Heart right ventricle (tissue), 16 donors: Measurements from ENCODE around the gene GRB10. TPM values are rescaled to one million over a fixed set of nuclear protein-coding genes. Genes with fewer than 3 reads are reported as not detected.

Experiments used
- ATAC-seq, 8 donors: fragments of 200-7000 bp; cut with Tn5 transposase; one replicate each; pipeline ENCODE4 v1.9.1; 2020; ENCODE audit warnings: mild to moderate bottlenecking in 8 of 8, moderate library complexity in 8 of 8, moderate number of reproducible peaks in 1 of 8
- DNase-seq, 2 donors: peaks; one replicate each; pipeline ENCODE4 v3.0.0-alpha.2; 2020
- H3K27ac ChIP-seq, 10 donors: fragments of 200-600 bp; sonication (generic) in 2 of 10; one replicate each; pipeline versions ENCODE4 v1.5.0 to v1.8.0; 2020 to 2022; ENCODE audit warnings: mild to moderate bottlenecking in 3 of 10
- H3K27me3 ChIP-seq, 7 donors: fragments of 200-600 bp; one replicate each; pipeline ENCODE4 v1.8.0; 2021 to 2022; ENCODE audit warnings: mild to moderate bottlenecking in 2 of 7
- H3K36me3 ChIP-seq, 9 donors: fragments of 200-600 bp; sonication (generic) in 1 of 9; one replicate each; pipeline versions ENCODE4 v1.5.0 to v1.8.0; 2020 to 2022; ENCODE audit warnings: mild to moderate bottlenecking in 2 of 9
- H3K4me1 ChIP-seq, 9 donors: fragments of 200-600 bp; sonication (generic) in 1 of 9; one replicate each; pipeline versions ENCODE4 v1.5.0 to v1.8.0; 2020 to 2022; ENCODE audit warnings: mild to moderate bottlenecking in 4 of 9
- H3K4me3 ChIP-seq, 10 donors: fragments of 200-600 bp; sonication (generic) in 2 of 10; one replicate each; pipeline versions ENCODE4 v1.5.0 to v1.8.0; 2020 to 2022; ENCODE audit warnings: mild to moderate bottlenecking in 7 of 10, moderate library complexity in 2 of 10
- H3K9me3 ChIP-seq, 11 donors: fragments of 200-600 bp in 10 of 11; sonication (generic) in 2 of 11; one replicate each; pipeline versions ENCODE4 v1.5.0 to v1.8.0; 2013 to 2022; ENCODE audit warnings: mild to moderate bottlenecking in 2 of 11, control low read depth in 1 of 11, moderate library complexity in 1 of 11
- CTCF ChIP-seq, 9 donors: fragments of 200-600 bp; sonication (generic) in 2 of 9; IDR thresholded peaks; one replicate each; pipeline versions ENCODE4 v1.5.0 to v1.8.0; 2021 to 2022; ENCODE audit warnings: antibody characterized with exemption in 9 of 9, mild to moderate bottlenecking in 5 of 9, moderate library complexity in 1 of 9
- WGBS, 2 donors: extraction: QIAGEN DNeasy Blood & Tissue Kit; methylation state at CpG; one replicate each; pipeline ENCODE4 v1.1.7; 2013; ENCODE audit warnings: inconsistent platforms in 1 of 2; 5-methylcytosine and 5-hydroxymethylcytosine counted together
- intact Hi-C, 10 donors: fragments of 100-400 bp; cut with DNase I; formaldehyde crosslinking; loops; one replicate each; pipeline versions ENCODE4 v1.11.1 to v1.14.2; 2022
- polyA plus RNA-seq, 2 donors: library from polyadenylated mRNA; stranded (reverse); fragments of 200-250 nt; gene quantifications; one replicate each; pipeline ENCODE4 v1.2.3, GENCODE V29; 2013
- total RNA-seq, 10 donors: library from RNA; stranded (reverse); fragmentation: NEBNext Ultra II Directional in 3 of 10; extraction: Animal tissue kit (Norgen Biotek cat#: 25700) in 3 of 10; gene quantifications; one replicate each; pipeline versions ENCODE4 v1.2.1 to v1.2.4, GENCODE V29; 2021 to 2023
- donor health status: Arrhythmogenic right ventricular cardiomyopathy.
- donor health status: ischemic (EF 13 %, LVEDD 7.1; RV severe dilation, severe dysfunction).
- donor health status: healthy with polysubstance abuse.
- donor health status: DM: no; HTN: yes; CAD: no.
- donor health status: DM: no; HTN: no; CAD: no.
- donor health status: ischemic (EF 25% LVEDD 6.9; RV normal size, moderate dysfunction).
- donor health status: ischemic (EF 25% LVEDD 5.7; RV mildly dilated, moderate dysfunction).
- donor health status: healthy.
- donor health status: DM: yes; HTN: yes; CAD: no.
- donor health status: Ischemic cardiomyopathy.
- donor health status: ischemic (EF 35%, LVEDD 5.7; RV mildly dilated, moderate dysfunction).
- donor health status: nonischemic (EF 11% LVEDD 7.7; RV severe dilation, severe dysfunction).
- donor health status: DM: yes; HTN: yes; CAD: no.
- donor health status: PGD.
- donor health status: ischemic (EF 29% LVEDD 5.4; RV normal size, mild dysfunction).
- donor health status: nonischemic (EF 23%, LVEDD 6.1; RV moderate dilation, normal function).

The GRB10 gene
- total and polyA plus RNA-seq, 12 donors: 13.2 to 48.7 (median 29.6) TPM

- Histone ChIP-seq H3K27ac (peak overlapping the region in 8 of 10 donors; percentile 7 to 79 (median 50)), H3K27me3 (no peaks in the 10 kb centered on the region), H3K36me3 (peaks cover 0 to 20% (median 0%) of the 10 kb centered on the region in 9 donors), H3K4me1 (peaks cover 4 to 33% (median 17%) of the 10 kb centered on the region in 9 donors), H3K4me3 (no peak overlapping the region), H3K9me3 (peaks cover 0 to 18% (median 0%) of the 10 kb centered on the region in 11 donors)
- DNase-seq (peak in 1 of 2 donors; percentile 53), ATAC-seq (peak; percentile 77 to 95 (median 90))
- 66 to 67% methylated on average over 18 of the region's 18 CpGs for WGBS, 2 donors
- intact Hi-C loops: loop anchor here in 4 of 10 donors (5.0 to 10.0 kb wide), 4 partner anchors 36 to 423 kb away; no protein-coding TSS in a partner anchor
- peak in 8 of 9 donors; percentile 12 to 55 (median 34) for TF ChIP-seq CTCF (IDR thresholded peaks at IDR 0.05)
Measured at GRCh38 chr7:50641442-50642405, 141.0 kb downstream of the GRB10 start.

- H3K4me1 ChIP-seq: peaks cover 4 to 33% (median 17%) of the 10 kb centered on the region in 9 donors
- intact Hi-C loops: loop anchor here in 4 of 10 donors (5.0 to 10.0 kb wide), 4 partner anchors 37 to 424 kb away; no protein-coding TSS in a partner anchor
- DNase-seq (no peak), ATAC-seq (peak in 3 of 8 donors; percentile 21 to 31 (median 26))
- peak overlapping the region in 7 of 10 donors; percentile 17 to 79 (median 49) for H3K27ac ChIP-seq
- 85 to 89% methylated on average over 7 of the region's 7 CpGs for WGBS, 2 donors
- peaks cover 0 to 20% (median 0%) of the 10 kb centered on the region in 9 donors for H3K36me3 ChIP-seq
- peaks cover 0 to 27% (median 0%) of the 10 kb centered on the region in 11 donors for H3K9me3 ChIP-seq
- no peak overlapping the region for H3K4me3 ChIP-seq
- TF ChIP-seq CTCF (IDR thresholded peaks at IDR 0.05): no peak
- no peaks in the 10 kb centered on the region for H3K27me3 ChIP-seq
Measured at GRCh38 chr7:50640779-50641178, 141.9 kb downstream of the GRB10 start.

- Histone ChIP-seq H3K36me3 (peaks cover 0 to 20% (median 0%) of the 10 kb centered on the region in 9 donors), H3K4me1 (peaks cover 4 to 30% (median 17%) of the 10 kb centered on the region in 9 donors), H3K27me3 (no peaks in the 10 kb centered on the region), H3K9me3 (peaks cover 0 to 27% (median 0%) of the 10 kb centered on the region in 11 donors), H3K27ac (peak overlapping the region in 4 of 10 donors; percentile 17 to 79 (median 52)), H3K4me3 (no peak overlapping the region)
- intact Hi-C loops: loop anchor here in 4 of 10 donors (5.0 to 10.0 kb wide), 4 partner anchors 37 to 425 kb away; no protein-coding TSS in a partner anchor
- WGBS, 2 donors: 75 to 85% methylated on average over 2 of the region's 2 CpGs
- no peak for ATAC-seq
- TF ChIP-seq CTCF (IDR thresholded peaks at IDR 0.05): no peak
- DNase-seq: no peak
Measured at GRCh38 chr7:50640256-50640655, 142.4 kb downstream of the GRB10 start.
